ENCODE data around the gene PRLR.

DNA sequence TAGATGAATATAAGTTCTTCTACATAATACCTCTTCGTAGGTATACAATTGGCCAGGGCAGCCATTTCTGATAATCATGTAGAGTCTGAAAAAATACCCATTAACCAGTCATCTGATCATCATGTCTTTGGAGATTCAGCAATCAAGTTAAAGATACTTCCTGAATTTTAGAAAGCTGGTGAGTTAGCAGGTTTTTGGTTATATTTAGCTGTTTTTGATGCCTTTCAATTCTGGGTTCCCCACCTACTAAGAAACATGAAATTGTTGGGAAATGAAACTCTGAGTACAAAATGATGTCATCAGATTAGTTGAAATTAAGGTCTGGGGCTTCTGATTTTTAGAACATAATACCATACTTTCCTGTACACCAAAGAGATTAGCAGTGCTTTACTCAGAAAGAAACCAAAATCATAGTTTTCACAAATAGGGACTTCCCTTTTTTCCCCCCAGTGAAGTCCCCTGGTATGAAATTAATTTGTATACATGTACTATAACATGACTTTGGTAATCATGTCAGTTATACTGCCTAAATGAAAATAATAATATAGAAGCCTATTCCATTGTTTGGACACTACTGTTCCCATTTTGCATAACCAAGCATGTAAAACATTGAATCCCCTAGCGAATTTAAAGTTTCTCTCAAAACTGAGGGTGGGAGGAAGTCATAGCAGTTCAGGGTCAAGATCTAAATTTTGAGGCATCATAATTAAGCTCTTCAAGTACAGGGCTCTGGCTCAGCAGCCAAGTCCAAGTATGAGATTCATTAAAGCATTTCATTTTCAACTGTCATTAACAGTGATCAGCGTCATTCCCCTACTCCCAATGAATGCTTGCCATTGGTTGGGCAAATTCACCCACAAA lies 17.9 kb downstream of the PRLR start:
- TF ChIP-seq, protein P1, sequence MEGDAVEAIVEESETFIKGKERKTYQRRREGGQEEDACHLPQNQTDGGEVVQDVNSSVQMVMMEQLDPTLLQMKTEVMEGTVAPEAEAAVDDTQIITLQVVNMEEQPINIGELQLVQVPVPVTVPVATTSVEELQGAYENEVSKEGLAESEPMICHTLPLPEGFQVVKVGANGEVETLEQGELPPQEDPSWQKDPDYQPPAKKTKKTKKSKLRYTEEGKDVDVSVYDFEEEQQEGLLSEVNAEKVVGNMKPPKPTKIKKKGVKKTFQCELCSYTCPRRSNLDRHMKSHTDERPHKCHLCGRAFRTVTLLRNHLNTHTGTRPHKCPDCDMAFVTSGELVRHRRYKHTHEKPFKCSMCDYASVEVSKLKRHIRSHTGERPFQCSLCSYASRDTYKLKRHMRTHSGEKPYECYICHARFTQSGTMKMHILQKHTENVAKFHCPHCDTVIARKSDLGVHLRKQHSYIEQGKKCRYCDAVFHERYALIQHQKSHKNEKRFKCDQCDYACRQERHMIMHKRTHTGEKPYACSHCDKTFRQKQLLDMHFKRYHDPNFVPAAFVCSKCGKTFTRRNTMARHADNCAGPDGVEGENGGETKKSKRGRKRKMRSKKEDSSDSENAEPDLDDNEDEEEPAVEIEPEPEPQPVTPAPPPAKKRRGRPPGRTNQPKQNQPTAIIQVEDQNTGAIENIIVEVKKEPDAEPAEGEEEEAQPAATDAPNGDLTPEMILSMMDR (IDR thresholded peaks at IDR 0.05) = no peak
- TF ChIP-seq ZFX (IDR thresholded peaks at IDR 0.05; ENCODE audit: borderline replicate concordance) = no peak

Measured in 22Rv1 (cell line).